ENCODE data around the gene C12orf57. TPM values are rescaled to one million over a fixed set of nuclear protein-coding genes. Genes with fewer than 3 reads are reported as not detected.

The C12orf57 gene
- total RNA-seq, 4 donors from 2014 or later = 303 to 452 (median 386) TPM

- Histone ChIP-seq H3K27ac (peak overlapping the region; percentile 96 to 99 (median 98)), H3K9me3 (no peaks in the 10 kb centered on the region), H3K27me3 (no peaks in the 10 kb centered on the region), H3K4me3 (peak overlapping the region; percentile 94 to 97 (median 94)), H3K36me3 (no peaks in the 10 kb centered on the region), H3K4me1 (peaks cover 34 to 84% (median 70%) of the 10 kb centered on the region in 4 donors)
- intact Hi-C loops (cut with DNase I; ENCODE audit: low total_unique reads) (no loop called here), in situ Hi-C loops (cut with MboI; ENCODE audit: low pct_ligation_motif_present in 1 of 4, low pct_unique_long_range_greater_than_20kb in 1 of 4, low sequenced_read_pairs in 3 of 4) (loop anchor here in 2 of 4 donors (25.0 kb wide), 1 partner anchor 183 kb away; the partner anchor contains the start of gene C1RL (in 2 of the 2))
- 51 to 52% methylated on average over 2 to 7 of the region's 7 CpGs for WGBS, 2 donors (ENCODE audit: low coverage in 1 of 2)
- no peak for TF ChIP-seq POLR2AphosphoS5 (IDR thresholded peaks at IDR 0.05)
- TF ChIP-seq POLR2A (IDR thresholded peaks at IDR 0.05) = no peak
- no peak for TF ChIP-seq EP300 (IDR thresholded peaks at IDR 0.05; ENCODE audit: low read depth)
- TF ChIP-seq CTCF (IDR thresholded peaks at IDR 0.05) = no peak
- no peak for DNase-seq
These were observed 14.1 kb upstream of the C12orf57 start for GRCh38 chr12:6929466-6930452.

- no peak for DNase-seq
- Histone ChIP-seq H3K4me1 (peaks cover 27 to 71% (median 57%) of the 10 kb centered on the region in 4 donors), H3K36me3 (peaks cover 0 to 8% (median 0%) of the 10 kb centered on the region in 4 donors), H3K4me3 (no peak overlapping the region), H3K27ac (peak overlapping the region; percentile 55 to 99 (median 78)), H3K27me3 (no peaks in the 10 kb centered on the region), H3K9me3 (no peaks in the 10 kb centered on the region)
- TF ChIP-seq CTCF (IDR thresholded peaks at IDR 0.05) (no peak), POLR2AphosphoS5 (IDR thresholded peaks at IDR 0.05) (no peak), POLR2A (IDR thresholded peaks at IDR 0.05) (no peak), EP300 (IDR thresholded peaks at IDR 0.05; ENCODE audit: low read depth) (no peak)
- intact Hi-C loops (cut with DNase I; ENCODE audit: low total_unique reads) = no loop called here
- in situ Hi-C loops (cut with MboI; ENCODE audit: low pct_ligation_motif_present in 1 of 4, low pct_unique_long_range_greater_than_20kb in 1 of 4, low sequenced_read_pairs in 3 of 4) = loop anchor here in 2 of 4 donors (25.0 kb wide), 1 partner anchor 180 kb away; the partner anchor contains the start of gene C1RL (in 2 of the 2)
- WGBS, 2 donors (ENCODE audit: low coverage in 1 of 2) = 55 to 75% methylated on average over 1 of the region's 1 CpG
These were observed 11.1 kb upstream of the C12orf57 start for GRCh38 chr12:6932766-6933165.

DNA sequence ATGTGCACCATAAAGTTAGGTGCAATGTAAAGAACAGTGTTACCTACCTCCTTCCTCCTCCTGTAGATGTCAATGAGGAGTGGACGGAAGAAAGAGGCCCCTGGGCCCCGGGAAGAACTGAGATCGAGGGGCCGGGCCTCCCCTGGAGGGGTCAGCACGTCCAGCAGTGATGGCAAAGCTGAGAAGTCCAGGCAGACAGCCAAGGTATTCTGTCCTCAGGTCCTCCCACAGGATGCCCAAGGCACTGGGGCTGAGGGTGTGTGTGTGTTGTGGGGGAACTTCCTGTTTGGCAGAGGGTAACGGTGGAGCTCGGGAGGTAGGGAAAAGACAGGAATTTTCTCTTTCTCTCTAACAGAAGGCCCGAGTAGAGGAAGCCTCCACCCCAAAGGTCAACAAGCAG is 9.7 kb upstream of the C12orf57 start:
- in situ Hi-C loops (cut with MboI; ENCODE audit: low pct_ligation_motif_present in 1 of 4, low pct_unique_long_range_greater_than_20kb in 1 of 4, low sequenced_read_pairs in 3 of 4) = loop anchor here in 2 of 4 donors (25.0 kb wide), 1 partner anchor 178 kb away; the partner anchor contains the start of gene C1RL (in 2 of the 2)
- no peak for DNase-seq
- WGBS, 2 donors (ENCODE audit: low coverage in 1 of 2) = 20 to 24% methylated on average over 5 to 8 of the region's 8 CpGs
- Histone ChIP-seq H3K4me3 (no peak overlapping the region), H3K27me3 (no peaks in the 10 kb centered on the region), H3K36me3 (peaks cover 0 to 8% (median 0%) of the 10 kb centered on the region in 4 donors), H3K4me1 (peaks cover 35 to 79% (median 63%) of the 10 kb centered on the region in 4 donors), H3K27ac (peak overlapping the region; percentile 55 to 99 (median 78)), H3K9me3 (no peaks in the 10 kb centered on the region)
- intact Hi-C loops (cut with DNase I; ENCODE audit: low total_unique reads) = no loop called here
- no peak for TF ChIP-seq CTCF (IDR thresholded peaks at IDR 0.05)
- no peak for TF ChIP-seq POLR2AphosphoS5 (IDR thresholded peaks at IDR 0.05)
- TF ChIP-seq EP300 (IDR thresholded peaks at IDR 0.05; ENCODE audit: low read depth) = no peak
- TF ChIP-seq POLR2A (IDR thresholded peaks at IDR 0.05) = no peak

All from transverse colon (tissue), 4 donors.